GM12801 (cell line): ENCODE data around the gene SYNDIG1.

Source experiments
- TF ChIP-seq, protein P1 (sequence below): IDR thresholded peaks from one replicate; pipeline ENCODE4 v1.5.1; 2011; ENCODE audit warnings: control low read depth; ENCODE audit not compliant: insufficient read length; ENCODE audit errors: extremely low read depth

Gene SYNDIG1

DNA sequence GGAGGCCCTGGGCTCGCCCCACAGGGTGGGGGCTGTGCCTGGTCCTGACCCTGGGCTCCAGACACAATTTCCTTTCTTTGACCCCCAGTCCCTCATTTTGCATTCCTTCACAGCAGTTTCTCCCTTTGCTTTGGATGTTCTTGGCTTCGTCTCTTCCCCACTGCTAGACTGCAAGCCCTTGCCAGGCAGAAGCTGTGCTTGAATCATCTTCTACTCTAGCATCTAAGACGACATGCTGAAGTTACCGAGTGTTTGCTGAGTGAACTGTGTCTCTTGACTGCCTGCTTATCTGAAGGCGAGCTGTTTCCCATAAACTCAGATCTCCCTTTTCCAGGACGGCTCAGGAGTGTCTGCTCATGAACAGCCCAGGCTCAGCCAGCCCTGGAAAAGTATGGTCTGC is 14.3 kb upstream of the SYNDIG1 start:
- TF ChIP-seq, protein P1, sequence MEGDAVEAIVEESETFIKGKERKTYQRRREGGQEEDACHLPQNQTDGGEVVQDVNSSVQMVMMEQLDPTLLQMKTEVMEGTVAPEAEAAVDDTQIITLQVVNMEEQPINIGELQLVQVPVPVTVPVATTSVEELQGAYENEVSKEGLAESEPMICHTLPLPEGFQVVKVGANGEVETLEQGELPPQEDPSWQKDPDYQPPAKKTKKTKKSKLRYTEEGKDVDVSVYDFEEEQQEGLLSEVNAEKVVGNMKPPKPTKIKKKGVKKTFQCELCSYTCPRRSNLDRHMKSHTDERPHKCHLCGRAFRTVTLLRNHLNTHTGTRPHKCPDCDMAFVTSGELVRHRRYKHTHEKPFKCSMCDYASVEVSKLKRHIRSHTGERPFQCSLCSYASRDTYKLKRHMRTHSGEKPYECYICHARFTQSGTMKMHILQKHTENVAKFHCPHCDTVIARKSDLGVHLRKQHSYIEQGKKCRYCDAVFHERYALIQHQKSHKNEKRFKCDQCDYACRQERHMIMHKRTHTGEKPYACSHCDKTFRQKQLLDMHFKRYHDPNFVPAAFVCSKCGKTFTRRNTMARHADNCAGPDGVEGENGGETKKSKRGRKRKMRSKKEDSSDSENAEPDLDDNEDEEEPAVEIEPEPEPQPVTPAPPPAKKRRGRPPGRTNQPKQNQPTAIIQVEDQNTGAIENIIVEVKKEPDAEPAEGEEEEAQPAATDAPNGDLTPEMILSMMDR = no peak

DNA sequence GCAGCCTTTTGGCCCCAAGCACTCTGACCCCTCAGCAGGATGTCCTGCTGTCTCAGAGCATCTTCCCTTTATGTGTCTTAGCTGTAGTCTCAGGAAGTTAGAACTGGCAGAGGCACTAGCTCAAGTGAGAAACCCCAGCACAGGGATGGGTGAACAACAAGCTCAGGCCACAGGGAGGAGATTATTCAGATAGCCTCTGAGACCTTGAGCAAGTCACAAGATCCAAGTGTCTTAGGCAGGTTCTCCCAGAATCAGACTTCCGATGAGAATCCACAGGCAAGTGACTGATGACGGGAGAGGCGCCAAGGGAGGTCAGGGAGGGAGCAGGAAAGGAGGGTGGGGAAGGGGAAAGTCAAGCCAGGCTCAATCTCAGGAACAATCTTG is 13.0 kb upstream of the SYNDIG1 start:
- TF ChIP-seq, protein P1 = no peak

DNA sequence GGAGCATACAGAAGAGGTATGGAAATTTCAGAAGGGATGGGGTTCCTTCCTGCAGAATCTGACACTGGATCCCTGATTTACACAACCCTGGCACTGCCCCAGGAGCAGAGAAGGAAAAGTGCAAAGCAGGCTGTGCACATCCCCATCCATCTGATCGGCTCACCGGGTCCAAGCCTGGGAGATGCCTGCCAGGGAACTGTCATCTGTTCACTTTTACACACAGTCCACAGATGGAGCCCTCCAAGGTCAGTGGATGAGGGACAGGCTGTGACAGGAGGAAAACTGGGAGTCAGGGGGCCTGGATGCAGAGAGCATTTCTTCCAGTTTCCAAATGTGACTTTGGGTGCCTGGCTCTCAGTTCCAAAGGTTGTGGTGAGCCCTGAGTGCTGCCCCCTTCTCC is 11.0 kb upstream of the SYNDIG1 start:
- TF ChIP-seq, protein P1 = no peak

DNA sequence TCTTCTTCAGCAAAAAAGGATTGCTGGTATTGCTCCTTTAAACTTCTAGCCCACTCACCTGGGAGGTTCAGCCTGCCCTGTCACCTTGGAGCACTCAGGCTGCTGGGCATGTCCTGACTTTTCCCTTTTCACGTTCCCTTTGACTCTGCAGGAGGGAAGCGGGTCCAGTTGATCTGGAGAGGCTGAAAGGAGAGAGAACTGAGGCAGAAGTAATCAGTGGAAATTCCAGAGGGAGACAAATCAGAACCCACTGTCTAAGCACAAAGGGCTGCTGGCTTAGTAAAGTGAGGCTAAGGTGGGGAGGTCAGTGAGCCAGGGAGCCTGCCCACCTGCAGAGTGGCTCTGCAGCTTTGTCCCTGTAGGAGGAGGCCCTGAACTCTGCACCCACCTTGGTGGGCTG is 9.7 kb upstream of the SYNDIG1 start:
- TF ChIP-seq, protein P1 = no peak

DNA sequence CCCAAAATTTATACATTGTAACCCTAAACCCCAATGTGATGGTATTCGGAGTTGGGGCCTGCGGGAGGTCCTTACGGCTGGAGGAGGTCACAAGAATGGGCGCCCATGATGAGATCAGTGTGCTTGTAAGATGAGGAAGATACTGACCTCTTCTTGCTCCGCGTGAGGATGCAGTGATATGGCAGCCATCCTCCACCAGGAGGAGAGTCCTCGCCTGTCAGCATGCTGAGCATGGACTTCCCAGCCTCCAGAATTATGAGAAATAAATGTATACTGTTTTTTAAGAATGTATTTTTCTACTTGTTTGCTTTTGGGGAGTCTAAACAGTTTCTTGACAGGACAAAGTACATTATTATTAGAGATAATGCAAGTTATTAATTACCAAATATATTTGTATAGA is 8.7 kb upstream of the SYNDIG1 start:
- TF ChIP-seq, protein P1 = no peak

DNA sequence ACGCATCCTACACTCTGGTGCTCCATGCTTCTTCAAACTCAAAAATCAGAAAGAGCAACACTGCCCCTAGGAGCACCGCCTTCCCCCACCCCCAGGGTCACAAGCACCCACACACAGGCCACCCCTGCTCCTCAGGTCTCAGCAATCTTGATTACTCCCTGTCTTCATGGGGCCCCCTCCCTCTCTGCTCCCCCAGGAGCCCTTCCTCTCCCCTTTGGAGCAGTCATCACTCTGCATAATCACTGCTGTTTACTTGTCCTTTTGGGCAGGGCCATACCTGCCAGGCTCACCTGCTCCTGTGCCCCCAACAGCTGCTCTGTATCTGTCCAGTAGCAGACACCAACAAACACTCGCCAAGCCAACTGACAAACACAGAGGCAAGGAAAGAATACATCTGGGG is 7.6 kb upstream of the SYNDIG1 start:
- TF ChIP-seq, protein P1 = no peak

DNA sequence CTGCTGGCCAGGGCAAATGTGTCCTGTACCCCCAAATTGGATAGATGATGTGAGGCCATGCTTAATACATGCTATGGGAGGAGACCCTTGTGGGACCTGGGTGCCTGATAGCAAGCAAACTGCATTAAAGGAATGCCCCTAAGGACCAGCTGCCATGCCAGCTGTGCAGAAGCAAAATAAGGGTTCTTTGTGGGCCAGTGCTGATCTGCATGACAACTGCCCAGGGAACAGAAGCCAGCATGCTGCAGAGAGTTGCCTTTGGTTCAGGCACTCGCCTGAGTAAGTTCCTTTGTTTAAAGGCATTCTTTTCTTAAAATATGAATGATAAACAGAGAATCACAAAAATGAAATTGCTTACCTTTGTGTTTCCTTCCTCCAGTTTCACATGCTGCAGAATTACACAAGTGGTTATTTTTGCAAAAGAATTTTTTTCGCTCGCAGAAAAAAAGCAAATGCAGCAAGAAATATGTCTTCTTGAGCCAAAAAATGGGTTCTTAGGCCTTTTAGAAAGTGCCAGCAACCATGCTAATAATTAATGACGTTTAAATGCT is 6.9 kb upstream of the SYNDIG1 start:
- TF ChIP-seq, protein P1 = no peak

DNA sequence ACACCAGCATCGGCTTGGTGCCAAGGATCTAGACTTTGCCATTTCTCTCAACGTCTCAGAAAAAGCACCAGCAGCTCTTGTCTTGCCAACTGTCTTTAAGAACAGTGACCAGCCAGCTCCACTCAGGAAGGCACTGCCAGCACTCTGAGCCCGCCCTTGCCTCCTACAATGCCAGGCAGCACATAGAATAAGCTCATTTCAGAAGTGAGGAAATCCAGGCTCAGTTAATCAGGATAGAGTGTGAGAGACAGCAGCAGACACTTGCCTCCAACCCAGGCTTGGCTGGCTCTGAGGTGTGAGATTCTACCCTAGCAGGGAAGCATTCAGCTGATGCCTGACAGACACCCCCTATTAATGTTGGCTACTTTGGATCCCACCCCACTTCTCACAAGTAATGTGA is 4.3 kb upstream of the SYNDIG1 start:
- TF ChIP-seq, protein P1 = no peak
